Heart left ventricle (tissue), 16 donors: Measurements from ENCODE around the gene DCTN4. TPM values are rescaled to one million over a fixed set of nuclear protein-coding genes. Genes with fewer than 3 reads are reported as not detected.
A peak's percentile ranks its signal among the peaks of the same experiment; 100 is the strongest.

Experiments
- ATAC-seq, 4 donors: fragments of 200-7000 bp; cut with Tn5 transposase; one replicate each; pipeline ENCODE4 v1.9.1; 2020 to 2022; ENCODE audit warnings: moderate library complexity in 4 of 4, mild to moderate bottlenecking in 3 of 4, moderate number of reproducible peaks in 1 of 4
- DNase-seq, 5 donors: peaks; one replicate each; pipeline ENCODE4 v3.0.0-alpha.2; 2020
- H3K27ac ChIP-seq, 12 donors: fragments of 200-600 bp; sonication (generic) in 4 of 12; one replicate each; pipeline versions ENCODE4 v1.5.0 to v1.8.0; 2016 to 2022; ENCODE audit warnings: mild to moderate bottlenecking in 2 of 12
- H3K27me3 ChIP-seq, 9 donors: fragments of 200-600 bp; sonication (generic) in 2 of 9; one replicate each; pipeline versions ENCODE4 v1.5.1 to v1.8.0; 2016 to 2022; ENCODE audit warnings: mild to moderate bottlenecking in 3 of 9
- H3K36me3 ChIP-seq, 9 donors: fragments of 200-600 bp; sonication (generic) in 2 of 9; one replicate each; pipeline versions ENCODE4 v1.5.0 to v1.8.0; 2018 to 2022; ENCODE audit warnings: mild to moderate bottlenecking in 2 of 9
- H3K4me1 ChIP-seq, 12 donors: fragments of 200-600 bp; sonication (generic) in 4 of 12; one replicate each; pipeline versions ENCODE4 v1.5.0 to v1.8.0; 2016 to 2022; ENCODE audit warnings: mild to moderate bottlenecking in 3 of 12
- H3K4me3 ChIP-seq, 12 donors: fragments of 200-600 bp; sonication (generic) in 4 of 12; one replicate each; pipeline versions ENCODE4 v1.5.0 to v1.8.0; 2017 to 2022; ENCODE audit warnings: mild to moderate bottlenecking in 9 of 12, moderate library complexity in 4 of 12
- H3K9me3 ChIP-seq, 12 donors: fragments of 200-600 bp; sonication (generic) in 4 of 12; one replicate each; pipeline versions ENCODE4 v1.5.0 to v1.8.0; 2016 to 2022; ENCODE audit warnings: mild to moderate bottlenecking in 1 of 12
- POLR2A ChIP-seq, 2 donors: fragments of 450-650 bp; IDR thresholded peaks; one replicate each; pipeline ENCODE4 v1.6.1; 2017; ENCODE audit warnings: antibody characterized with exemption in 2 of 2, mild to moderate bottlenecking in 2 of 2, moderate library complexity in 2 of 2
- WGBS, 4 donors: extraction: QIAGEN DNeasy Blood & Tissue Kit in 2 of 4; methylation state at CpG; one replicate each; pipeline versions ENCODE4 v1.1.5 to v1.1.7; 2013 to 2018; 5-methylcytosine and 5-hydroxymethylcytosine counted together
- intact Hi-C, 10 donors: fragments of 100-400 bp; cut with DNase I; formaldehyde crosslinking; loops; one replicate each; pipeline versions ENCODE4 v1.11.1 to v1.14.2; 2022
- polyA plus RNA-seq, 2 donors: library from polyadenylated mRNA; stranded (reverse); fragments of 200-250 nt; gene quantifications; one replicate each; pipeline ENCODE4 v1.2.3, GENCODE V29; 2013
- total RNA-seq, 9 donors: library from RNA; depleted of rRNA in 2 of 9; stranded (reverse); fragments of >200 nt in 2 of 9; fragmentation: NEBNext Ultra II Directional in 3 of 9; extraction: Animal tissue kit (Norgen Biotek cat#: 25700) in 3 of 9; gene quantifications; one replicate each; pipeline versions ENCODE4 v1.1.0 to v1.2.4, GENCODE V29; 2016 to 2023
- TF ChIP-seq, protein P1 (sequence below), 12 donors: fragments of 200-600 bp; sonication (generic) in 4 of 12; IDR thresholded peaks; one replicate each; pipeline versions ENCODE4 v1.5.0 to v1.8.0; 2018 to 2022; ENCODE audit warnings: antibody characterized with exemption in 12 of 12, mild to moderate bottlenecking in 5 of 12
- donor health status: ischemic (EF 13 %, LVEDD 7.1; RV severe dilation, severe dysfunction).
- donor health status: healthy with polysubstance abuse.
- donor health status: DM: no; HTN: yes; CAD: no.
- donor health status: DM: no; HTN: no; CAD: no.
- donor health status: ischemic (EF 25% LVEDD 6.9; RV normal size, moderate dysfunction).
- donor health status: ischemic (EF 25% LVEDD 5.7; RV mildly dilated, moderate dysfunction).
- donor health status: healthy.
- donor health status: DM: yes; HTN: yes; CAD: no.
- donor health status: ischemic (EF 35%, LVEDD 5.7; RV mildly dilated, moderate dysfunction).
- donor health status: nonischemic (EF 11% LVEDD 7.7; RV severe dilation, severe dysfunction).
- donor health status: DM: yes; HTN: yes; CAD: no.
- donor health status: PGD.
- donor health status: ischemic (EF 29% LVEDD 5.4; RV normal size, mild dysfunction).
- donor health status: nonischemic (EF 23%, LVEDD 6.1; RV moderate dilation, normal function).

DCTN4 gene
- total and polyA plus RNA-seq, 11 donors = 18.9 to 70.6 (median 44.2) TPM

DNA sequence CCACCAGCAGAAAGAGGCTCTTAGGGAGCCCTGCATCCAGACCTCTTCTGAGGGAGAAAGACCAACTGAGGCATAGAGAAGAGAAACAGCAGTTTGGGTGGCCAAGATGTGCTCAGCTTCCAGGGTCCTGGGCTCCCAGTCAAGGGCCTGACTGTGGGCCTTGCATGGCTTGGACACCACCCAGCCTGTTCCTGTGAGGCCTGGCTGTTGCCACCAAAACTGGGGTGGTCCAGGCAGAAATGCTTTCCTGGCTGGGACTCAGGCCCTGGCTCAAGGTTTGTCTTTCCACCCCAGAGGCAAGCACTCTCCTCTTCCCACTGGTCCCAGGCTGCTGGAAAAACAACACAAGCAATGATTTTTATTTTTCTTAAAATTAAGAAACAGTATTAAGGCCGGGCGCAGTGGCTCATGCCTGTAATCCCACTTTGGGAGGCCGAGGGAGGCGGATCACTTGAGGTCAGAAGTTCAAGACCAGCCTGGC, 84.4 kb downstream of the DCTN4 start:
- WGBS, 4 donors = 79 to 88% (median 83%) methylated on average over 4 of the region's 4 CpGs
- no peak for TF ChIP-seq POLR2A (IDR thresholded peaks at IDR 0.05)
- TF ChIP-seq, protein P1, sequence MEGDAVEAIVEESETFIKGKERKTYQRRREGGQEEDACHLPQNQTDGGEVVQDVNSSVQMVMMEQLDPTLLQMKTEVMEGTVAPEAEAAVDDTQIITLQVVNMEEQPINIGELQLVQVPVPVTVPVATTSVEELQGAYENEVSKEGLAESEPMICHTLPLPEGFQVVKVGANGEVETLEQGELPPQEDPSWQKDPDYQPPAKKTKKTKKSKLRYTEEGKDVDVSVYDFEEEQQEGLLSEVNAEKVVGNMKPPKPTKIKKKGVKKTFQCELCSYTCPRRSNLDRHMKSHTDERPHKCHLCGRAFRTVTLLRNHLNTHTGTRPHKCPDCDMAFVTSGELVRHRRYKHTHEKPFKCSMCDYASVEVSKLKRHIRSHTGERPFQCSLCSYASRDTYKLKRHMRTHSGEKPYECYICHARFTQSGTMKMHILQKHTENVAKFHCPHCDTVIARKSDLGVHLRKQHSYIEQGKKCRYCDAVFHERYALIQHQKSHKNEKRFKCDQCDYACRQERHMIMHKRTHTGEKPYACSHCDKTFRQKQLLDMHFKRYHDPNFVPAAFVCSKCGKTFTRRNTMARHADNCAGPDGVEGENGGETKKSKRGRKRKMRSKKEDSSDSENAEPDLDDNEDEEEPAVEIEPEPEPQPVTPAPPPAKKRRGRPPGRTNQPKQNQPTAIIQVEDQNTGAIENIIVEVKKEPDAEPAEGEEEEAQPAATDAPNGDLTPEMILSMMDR (IDR thresholded peaks at IDR 0.05) = no peak
- no peak overlapping the region for H3K4me3 ChIP-seq
- peaks cover 0 to 10% (median 4%) of the 10 kb centered on the region in 9 donors for H3K36me3 ChIP-seq
- no peaks in the 10 kb centered on the region for H3K9me3 ChIP-seq
- peak in 2 of 5 donors; percentile 70 to 75 for DNase-seq
- peaks cover 6 to 48% (median 33%) of the 10 kb centered on the region in 12 donors for H3K4me1 ChIP-seq
- H3K27ac ChIP-seq = peak overlapping the region; percentile 27 to 90 (median 75)
- H3K27me3 ChIP-seq = peaks cover 0 to 10% (median 0%) of the 10 kb centered on the region in 9 donors
- peak in 2 of 4 donors; percentile 15 to 21 for ATAC-seq
- intact Hi-C loops = loop anchor here in 1 of 10 donors (5.0 kb wide), 1 partner anchor 112 kb away; no protein-coding TSS in a partner anchor

DNA sequence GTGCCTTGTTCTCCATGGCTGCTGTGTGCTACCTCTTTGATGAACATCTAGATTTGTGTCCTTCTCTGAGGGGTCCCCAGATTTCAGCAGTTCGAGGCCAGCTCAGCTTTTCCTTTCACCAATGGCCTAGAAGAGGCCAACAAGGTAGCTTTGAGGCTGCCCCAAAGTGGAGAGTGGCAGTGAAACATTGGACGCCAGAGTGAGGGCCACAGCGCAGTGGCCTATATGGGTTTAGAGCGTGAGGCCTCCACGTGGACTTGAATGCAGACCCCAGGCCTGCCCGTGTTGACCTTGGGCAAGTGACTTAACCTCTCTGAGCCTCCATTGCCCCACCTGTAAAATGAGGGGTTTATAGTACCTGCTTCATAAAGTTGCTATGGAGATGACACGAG, 85.9 kb downstream of the DCTN4 start:
- no peak for DNase-seq
- intact Hi-C loops = loop anchor here in 1 of 10 donors (5.0 kb wide), 1 partner anchor 111 kb away; no protein-coding TSS in a partner anchor
- H3K4me3 ChIP-seq = peak overlapping the region in 9 of 12 donors; percentile 51 to 73 (median 59)

GRCh38 chr5:150672237-150672883, 86.5 kb downstream of the DCTN4 start:
- H3K36me3 ChIP-seq = no peaks in the 10 kb centered on the region
- H3K27me3 ChIP-seq = peaks cover 0 to 10% (median 0%) of the 10 kb centered on the region in 9 donors
- 1 to 9% (median 5%) methylated on average over 21 to 38 of the region's 38 CpGs for WGBS, 4 donors
- H3K27ac ChIP-seq = peak overlapping the region in 9 of 12 donors; percentile 23 to 90 (median 74)
- ATAC-seq (peak; percentile 7 to 73 (median 42)), DNase-seq (peak; percentile 59 to 75 (median 68))
- peak overlapping the region; percentile 46 to 73 (median 56) for H3K4me3 ChIP-seq
- TF ChIP-seq, protein P1 (IDR thresholded peaks at IDR 0.05) = no peak
- no peak for TF ChIP-seq POLR2A (IDR thresholded peaks at IDR 0.05)
- H3K4me1 ChIP-seq = peaks cover 6 to 48% (median 33%) of the 10 kb centered on the region in 12 donors
- intact Hi-C loops = loop anchor here in 1 of 10 donors (5.0 kb wide), 1 partner anchor 110 kb away; no protein-coding TSS in a partner anchor
- no peaks in the 10 kb centered on the region for H3K9me3 ChIP-seq

More for the DNA sequence above, 85.9 kb downstream of the DCTN4 start:
- ATAC-seq = no peak
- Histone ChIP-seq H3K27me3 (peaks cover 0 to 10% (median 0%) of the 10 kb centered on the region in 9 donors), H3K27ac (peak overlapping the region in 9 of 12 donors; percentile 18 to 90 (median 74)), H3K4me1 (peaks cover 6 to 48% (median 33%) of the 10 kb centered on the region in 12 donors), H3K9me3 (no peaks in the 10 kb centered on the region), H3K36me3 (no peaks in the 10 kb centered on the region)
- TF ChIP-seq, protein P1 (IDR thresholded peaks at IDR 0.05) = no peak
- no peak for TF ChIP-seq POLR2A (IDR thresholded peaks at IDR 0.05)
- WGBS, 4 donors = 75 to 80% (median 79%) methylated on average over 5 to 7 of the region's 7 CpGs
